GM23338 (cell line): Measurements from ENCODE around the gene SLC12A7. TPM values are rescaled to one million over a fixed set of nuclear protein-coding genes. Genes with fewer than 3 reads are reported as not detected.
"Not testable (repeated sequence)": the region's sequence is repeated elsewhere in the genome, so short reads cannot be mapped to it uniquely, and the experiment has no call there.

ENCODE experiments used
- ATAC-seq: fragments of 200-7000 bp; cut with Tn5 transposase; 3 replicates; pipeline ENCODE4 v1.9.1; 2020
- DNase-seq: peaks from one replicate; pipeline ENCODE4 v3.0.0-alpha.2; 2015; ENCODE audit warnings: low spot score
- H2AFZ ChIP-seq: fragments of 200-600 bp; sonication (generic); 2 replicates; pipeline ENCODE4 v1.8.0; 2016; ENCODE audit warnings: antibody characterized with exemption, mild to moderate bottlenecking, moderate library complexity
- H3F3A ChIP-seq: fragments of 200-600 bp; sonication (generic); replicated peaks from 2 replicates; pipeline ENCODE4 v1.8.0; 2017; ENCODE audit warnings: antibody characterized with exemption, mixed run types, low read depth
- H3K27ac ChIP-seq: fragments of 200-600 bp; sonication (generic); 2 replicates; pipeline ENCODE4 v1.6.1; 2016; ENCODE audit warnings: low read depth
- H3K27me3 ChIP-seq: fragments of 200-600 bp; sonication (generic); 2 replicates; pipeline ENCODE4 v1.8.0; 2016; ENCODE audit warnings: mild to moderate bottlenecking, mixed run types, moderate library complexity; ENCODE audit not compliant: insufficient read depth
- H3K36me3 ChIP-seq: fragments of 200-600 bp; sonication (generic); 2 replicates; pipeline ENCODE4 v1.8.0; 2016; ENCODE audit warnings: mild to moderate bottlenecking; ENCODE audit not compliant: insufficient read depth
- H3K4me1 ChIP-seq: fragments of 200-600 bp; sonication (generic); 2 replicates; pipeline ENCODE4 v1.8.0; 2016; ENCODE audit warnings: mild to moderate bottlenecking, moderate library complexity; ENCODE audit not compliant: insufficient read depth
- H3K4me2 ChIP-seq: fragments of 200-600 bp; sonication (generic); 2 replicates; pipeline ENCODE4 v1.7.1; 2017; ENCODE audit warnings: mixed run types
- H3K4me3 ChIP-seq: fragments of 200-600 bp; sonication (generic); 2 replicates; pipeline ENCODE4 v1.6.1; 2016; ENCODE audit warnings: mixed run types
- H3K79me2 ChIP-seq: fragments of 200-600 bp; sonication (generic); replicated peaks from 2 replicates; pipeline ENCODE4 v1.8.0; 2017; ENCODE audit warnings: mild to moderate bottlenecking; ENCODE audit not compliant: insufficient read depth
- H3K9me2 ChIP-seq: fragments of 200-600 bp; sonication (generic); 2 replicates; pipeline ENCODE4 v1.8.0; 2017; ENCODE audit not compliant: insufficient read depth
- H4K20me1 ChIP-seq: fragments of 200-600 bp; sonication (generic); replicated peaks from 2 replicates; pipeline ENCODE4 v1.8.0; 2017; ENCODE audit warnings: mild to moderate bottlenecking; ENCODE audit not compliant: insufficient read depth
- H3K27ac Mint-ChIP-seq: 2 replicates; pipeline ENCODE4 v1.8.0; 2020; ENCODE audit warnings: inconsistent platforms, mild to moderate bottlenecking, moderate library complexity, mixed read lengths
- H3K27me3 Mint-ChIP-seq: 3 replicates; pipeline ENCODE4 v1.8.0; 2022; ENCODE audit warnings: low read depth, mild to moderate bottlenecking, moderate library complexity, mixed read lengths, inconsistent platforms; ENCODE audit not compliant: insufficient read depth, poor library complexity
- H3K36me3 Mint-ChIP-seq: 3 replicates; pipeline ENCODE4 v1.8.0; 2021; ENCODE audit warnings: low read depth, mild to moderate bottlenecking, inconsistent platforms, moderate library complexity, mixed read lengths
- H3K4me1 Mint-ChIP-seq: 3 replicates; pipeline ENCODE4 v1.8.0; 2020; ENCODE audit warnings: mild to moderate bottlenecking, inconsistent platforms, mixed read lengths
- H3K4me3 Mint-ChIP-seq: 3 replicates; pipeline ENCODE4 v1.8.0; 2021; ENCODE audit warnings: moderate library complexity, mild to moderate bottlenecking, inconsistent platforms, mixed read lengths
- H3K9me3 Mint-ChIP-seq: 3 replicates; pipeline ENCODE4 v1.8.0; 2020; ENCODE audit warnings: moderate library complexity, mild to moderate bottlenecking, inconsistent platforms, mixed read lengths
- CTCF ChIP-seq, 2 experiments: fragments of 200-600 bp in 1 of 2; sonication (generic) in 1 of 2; conservative IDR thresholded peaks; 2 replicates each; pipeline versions ENCODE4 v1.5.1 to v1.6.1; 2016 to 2017; ENCODE audit warnings: antibody characterized with exemption in 2 of 2, low read depth in 2 of 2, mild to moderate bottlenecking in 2 of 2, moderate library complexity in 1 of 2
- ETS1 ChIP-seq: IDR thresholded peaks from 2 replicates; pipeline ENCODE4 v1.6.1; 2016; ENCODE audit warnings: antibody characterized with exemption
- EZH2phosphoT487 ChIP-seq: fragments of 200-600 bp; sonication (generic); IDR thresholded peaks from one replicate; pipeline ENCODE4 v1.8.1; 2018; ENCODE audit warnings: antibody characterized with exemption; ENCODE audit not compliant: unreplicated experiment
- POLR2AphosphoS5 ChIP-seq: IDR thresholded peaks from 2 replicates; pipeline ENCODE4 v1.6.1; 2016; ENCODE audit warnings: antibody characterized with exemption, low read depth
- REST ChIP-seq: IDR thresholded peaks from one replicate; pipeline ENCODE4 v1.6.1; 2018; ENCODE audit warnings: antibody characterized with exemption; ENCODE audit not compliant: unreplicated experiment
- ZNF114 ChIP-seq: fragments of 250-450 bp; sonication (Bioruptor Pico); IDR thresholded peaks from 2 replicates; pipeline ENCODE4 v1.5.0; 2020; ENCODE audit warnings: mild to moderate bottlenecking, moderate library complexity
- ZNF331 ChIP-seq: fragments of 250-450 bp; sonication (Bioruptor Pico); IDR thresholded peaks from 2 replicates; pipeline ENCODE4 v1.5.0; 2020; ENCODE audit warnings: low read depth, mild to moderate bottlenecking, moderate library complexity
- ZNF462 ChIP-seq: fragments of 250-450 bp; sonication (Bioruptor Pico); IDR thresholded peaks from 2 replicates; pipeline ENCODE4 v1.5.0; 2020; ENCODE audit warnings: mild to moderate bottlenecking, moderate library complexity
- polyA plus RNA-seq: library from polyadenylated mRNA; unstranded; fragments of >200 nt; fragmentation: Nextera tagmentation; extraction: Ambion mirVana; gene quantifications from 2 replicates; pipeline ENCODE4 v1.2.1, GENCODE V29; 2016
- total RNA-seq: library from RNA; depleted of rRNA; stranded (reverse); fragments of >200 nt; shearing (Covaris generic); gene quantifications from 2 replicates; pipeline ENCODE4 v1.2.3, GENCODE V29; 2014

Gene SLC12A7
- total and polyA plus RNA-seq, 2 experiments from 2014 or later: 7.4 to 32.2 TPM

- Mint-ChIP-seq H3K27me3 (peaks cover 16% of the 10 kb centered on the region), H3K36me3 (peaks cover 21% of the 10 kb centered on the region), H3K4me1 (peaks cover 70% of the 10 kb centered on the region), H3K27ac (peak overlapping the region; percentile 84)
- H4K20me1 ChIP-seq, H3K9me2 ChIP-seq, H3K4me3 ChIP-seq, DNase-seq, H3K36me3 ChIP-seq, H3K27me3 ChIP-seq, ATAC-seq, H2AFZ ChIP-seq, H3K4me3 Mint-ChIP-seq, H3F3A ChIP-seq, H3K9me3 Mint-ChIP-seq: not testable (repeated sequence)
- H3K4me2 ChIP-seq: peak overlapping the region; percentile 43; the same call in 1 of the 2 replicates
- peaks cover 45% of the 10 kb centered on the region for H3K4me1 ChIP-seq
- H3K27ac ChIP-seq: 0 out of 2 replicates have a peak overlapping the region, but pooled peaks have one; percentile 32
- H3K79me2 ChIP-seq: peaks cover 60% of the 10 kb centered on the region
Observed at GRCh38 chr5:1097988-1098385, 13.9 kb downstream of the SLC12A7 start.

GRCh38 chr5:1097381-1097987, 14.4 kb downstream of the SLC12A7 start:
- H3K4me1 ChIP-seq: peaks cover 41% of the 10 kb centered on the region
- no peaks in the 10 kb centered on the region for H3K9me2 ChIP-seq
- DNase-seq (no peak), ATAC-seq (no peak)
- H3K4me3 Mint-ChIP-seq: peak overlapping the region; percentile 13; the same call in 2 of the 3 replicates
- 0 out of 2 replicates have a peak, but pooled peaks cover 7% of the 10 kb centered on the region for H3F3A ChIP-seq
- no peaks in the 10 kb centered on the region for H3K27me3 ChIP-seq
- H3K4me1 Mint-ChIP-seq: peaks cover 70% of the 10 kb centered on the region
- no peak overlapping the region for H3K4me3 ChIP-seq
- H3K27me3 Mint-ChIP-seq: peaks cover 16% of the 10 kb centered on the region
- H3K36me3 Mint-ChIP-seq: peaks cover 25% of the 10 kb centered on the region
- peaks cover 4% of the 10 kb centered on the region; the same call in 1 of the 2 replicates for H4K20me1 ChIP-seq
- peak overlapping the region; percentile 43; the same call in 1 of the 2 replicates for H3K4me2 ChIP-seq
- H3K79me2 ChIP-seq: peaks cover 55% of the 10 kb centered on the region
- H3K27ac ChIP-seq: 0 out of 2 replicates have a peak overlapping the region, but pooled peaks have one; percentile 32
- H2AFZ ChIP-seq: no peak overlapping the region
- no peaks in the 10 kb centered on the region for H3K36me3 ChIP-seq
- peak overlapping the region; percentile 84 for H3K27ac Mint-ChIP-seq
- H3K9me3 Mint-ChIP-seq: no peaks in the 10 kb centered on the region
- no peak for TF ChIP-seq ZNF114 (CRISPR knock-in tag)
- no peak for TF ChIP-seq CTCF (conservative IDR thresholded peaks at IDR 0.05; ENCODE audit: low read depth in 2 of 2)
- TF ChIP-seq ZNF331 (CRISPR knock-in tag): no peak
- no peak for TF ChIP-seq POLR2AphosphoS5
- TF ChIP-seq REST: no peak
- no peak for TF ChIP-seq EZH2phosphoT487
- TF ChIP-seq ZNF462: no peak
- no peak for TF ChIP-seq ETS1
